ENCODE data around the gene WBP4.
A peak's percentile ranks its signal among the peaks of the same experiment; 100 is the strongest.

WBP4 gene

DNA sequence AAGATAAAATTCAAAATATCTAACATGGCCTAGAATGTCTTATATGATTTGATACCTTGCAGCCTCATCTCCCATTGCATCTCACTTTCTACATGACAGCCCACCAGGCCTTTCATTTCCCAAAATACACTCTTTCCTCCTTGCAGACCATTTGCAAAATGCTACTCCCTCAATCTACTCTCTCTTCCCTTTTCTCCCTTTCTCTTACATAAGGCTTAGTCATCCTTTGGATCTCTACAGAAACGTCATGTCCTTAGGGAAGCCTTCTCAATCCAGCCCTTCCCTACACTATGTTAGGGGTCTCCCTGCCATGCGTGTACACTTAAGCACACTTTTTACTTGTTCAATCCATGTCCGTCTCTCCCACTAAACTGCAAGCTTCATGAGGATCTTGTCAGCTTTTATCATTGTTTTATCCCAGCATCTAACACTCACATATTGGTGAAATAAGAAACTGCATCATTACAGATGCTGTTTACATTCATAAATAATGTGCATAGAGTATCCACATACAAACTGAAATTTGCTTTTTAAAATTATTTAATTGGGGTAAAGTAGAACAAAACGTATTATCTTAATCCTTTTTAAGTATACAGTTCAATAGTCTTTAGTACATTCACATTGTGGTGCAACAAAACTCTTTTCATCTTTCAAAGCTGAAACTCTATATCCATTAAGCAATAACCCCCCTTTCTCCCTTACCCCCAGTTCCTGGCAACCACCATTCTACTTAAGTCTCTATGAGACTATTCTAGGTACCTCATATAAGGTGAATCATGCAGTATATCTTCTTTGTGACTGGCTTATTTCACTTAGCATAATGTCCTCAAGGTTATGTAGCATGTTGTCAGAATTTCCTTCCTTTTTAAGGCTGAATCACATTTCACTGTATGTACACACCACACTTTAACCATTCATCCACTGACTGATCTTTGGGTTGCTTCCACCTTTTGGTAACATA, 11.5 kb upstream of the WBP4 start:
- no peak for DNase-seq

DNA sequence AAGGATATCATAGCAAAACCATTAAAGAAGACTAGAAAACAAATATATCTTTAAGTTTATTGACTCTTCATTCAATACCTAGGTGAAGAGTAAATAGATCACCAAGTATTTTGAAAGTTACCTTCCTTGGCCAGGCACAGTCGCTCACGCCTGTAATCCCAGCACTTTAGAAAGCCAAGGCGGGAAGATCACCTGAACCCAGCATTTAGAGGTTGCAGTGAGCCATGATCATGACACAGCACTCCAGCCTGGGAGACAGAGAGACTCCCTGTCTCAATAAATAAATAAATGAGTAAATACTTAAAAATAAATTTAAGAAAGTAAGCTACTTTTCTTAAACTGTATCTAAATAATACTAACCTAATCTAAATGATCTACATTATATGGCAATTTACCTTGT, 8.9 kb upstream of the WBP4 start:
- no peak for DNase-seq

DNA sequence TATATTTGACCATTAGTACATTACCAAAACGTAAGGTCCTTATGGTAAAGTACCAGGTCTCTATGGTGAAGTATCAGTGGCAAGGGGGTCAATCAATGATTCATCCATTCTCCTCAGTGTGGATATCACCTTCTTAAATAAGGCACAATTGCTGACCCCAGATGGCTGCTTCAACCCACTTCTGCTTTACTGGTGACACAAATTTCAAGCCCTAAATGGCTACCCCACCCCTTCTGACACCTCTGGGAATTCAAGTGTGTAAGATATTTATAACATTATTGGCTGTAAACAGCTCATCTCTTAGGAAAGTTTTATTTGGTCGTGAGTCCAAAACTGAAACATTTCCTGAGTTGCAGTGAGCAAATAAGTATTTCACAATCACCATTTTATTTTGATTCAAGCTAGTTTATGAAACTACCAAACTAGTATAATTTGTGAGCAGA, 7.9 kb upstream of the WBP4 start:
- DNase-seq, result no peak

DNA sequence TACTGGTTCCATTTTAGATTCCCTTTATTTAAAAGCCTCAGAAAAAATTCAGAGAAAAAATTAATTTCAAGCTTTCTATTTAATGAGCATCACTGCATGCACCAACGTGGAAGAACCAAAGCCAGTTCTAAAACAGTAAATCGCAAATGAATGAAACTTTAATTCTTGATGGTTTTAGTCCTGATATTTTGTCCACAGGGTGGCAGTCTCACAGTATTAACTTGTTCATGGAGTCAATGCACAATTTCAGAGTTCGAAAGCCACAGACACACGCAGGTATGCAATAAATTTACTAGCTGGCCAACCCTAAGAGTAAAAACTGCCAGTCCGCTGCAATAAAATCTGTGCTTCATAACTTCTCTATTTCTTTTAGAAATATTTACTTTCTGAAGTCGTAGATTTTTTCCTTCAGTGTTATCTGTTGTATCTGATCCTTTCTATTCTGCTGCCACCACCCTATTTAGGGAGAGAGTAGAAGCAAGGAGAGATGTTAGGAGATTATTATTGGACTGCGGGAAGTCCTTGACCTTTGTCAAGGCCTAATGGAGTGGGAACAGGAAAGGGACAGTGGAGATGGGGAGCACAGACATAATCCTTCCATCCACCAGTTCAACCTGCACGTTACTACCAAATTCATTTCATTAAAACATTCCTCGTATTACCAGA, 7.0 kb upstream of the WBP4 start:
- no peak for DNase-seq

DNA sequence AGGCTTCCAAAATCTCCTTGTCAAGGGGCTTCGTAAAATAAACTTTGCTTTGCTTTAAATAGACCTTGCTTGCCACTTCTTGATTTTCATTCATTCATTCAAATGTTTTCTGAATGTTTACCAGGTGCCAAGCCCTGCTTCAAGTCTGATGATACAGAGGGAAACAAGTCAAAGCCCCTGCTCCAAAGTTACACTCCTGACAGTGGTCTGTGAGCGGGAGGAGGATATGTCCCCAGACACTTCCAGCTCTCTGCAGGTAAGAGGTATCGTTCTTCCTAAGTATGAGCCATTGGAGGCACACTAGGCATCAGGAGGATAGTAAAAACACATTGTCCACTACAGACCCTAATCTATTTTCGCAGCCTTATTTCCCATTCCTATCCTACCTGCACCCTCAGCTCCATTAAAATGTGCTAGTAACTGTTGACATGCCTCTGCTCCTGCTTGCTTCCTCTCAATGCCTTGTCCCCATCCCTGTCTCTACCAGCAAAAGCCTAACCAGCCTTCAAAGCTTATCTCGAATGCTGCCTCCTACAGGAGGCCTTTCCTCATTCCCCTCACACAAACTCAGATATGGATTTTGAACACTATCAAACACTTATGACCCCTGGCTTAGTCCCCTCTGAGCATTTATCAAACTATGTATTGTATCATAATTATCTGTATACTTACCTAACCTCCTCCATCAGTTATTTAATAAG, 6.2 kb upstream of the WBP4 start:
- DNase-seq, result no peak

DNA sequence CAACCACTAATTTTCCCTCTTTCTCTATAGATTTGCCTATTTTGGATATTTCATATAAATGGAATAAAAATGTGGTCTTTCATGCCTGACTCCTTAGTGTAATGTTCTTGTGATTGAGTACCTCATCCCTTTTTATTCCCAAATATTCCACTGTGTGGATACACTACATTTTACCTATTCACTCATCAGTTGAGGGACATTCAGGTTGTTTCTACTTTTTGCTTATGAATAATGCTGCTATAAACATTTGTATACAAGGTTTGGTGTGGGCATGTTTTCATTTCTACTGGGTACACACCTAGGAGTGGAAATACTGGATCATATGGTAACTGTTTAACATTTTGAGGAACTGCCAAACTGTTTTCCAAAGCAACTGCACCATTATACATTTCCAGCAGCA, 5.1 kb upstream of the WBP4 start:
- DNase-seq, result no peak

DNA sequence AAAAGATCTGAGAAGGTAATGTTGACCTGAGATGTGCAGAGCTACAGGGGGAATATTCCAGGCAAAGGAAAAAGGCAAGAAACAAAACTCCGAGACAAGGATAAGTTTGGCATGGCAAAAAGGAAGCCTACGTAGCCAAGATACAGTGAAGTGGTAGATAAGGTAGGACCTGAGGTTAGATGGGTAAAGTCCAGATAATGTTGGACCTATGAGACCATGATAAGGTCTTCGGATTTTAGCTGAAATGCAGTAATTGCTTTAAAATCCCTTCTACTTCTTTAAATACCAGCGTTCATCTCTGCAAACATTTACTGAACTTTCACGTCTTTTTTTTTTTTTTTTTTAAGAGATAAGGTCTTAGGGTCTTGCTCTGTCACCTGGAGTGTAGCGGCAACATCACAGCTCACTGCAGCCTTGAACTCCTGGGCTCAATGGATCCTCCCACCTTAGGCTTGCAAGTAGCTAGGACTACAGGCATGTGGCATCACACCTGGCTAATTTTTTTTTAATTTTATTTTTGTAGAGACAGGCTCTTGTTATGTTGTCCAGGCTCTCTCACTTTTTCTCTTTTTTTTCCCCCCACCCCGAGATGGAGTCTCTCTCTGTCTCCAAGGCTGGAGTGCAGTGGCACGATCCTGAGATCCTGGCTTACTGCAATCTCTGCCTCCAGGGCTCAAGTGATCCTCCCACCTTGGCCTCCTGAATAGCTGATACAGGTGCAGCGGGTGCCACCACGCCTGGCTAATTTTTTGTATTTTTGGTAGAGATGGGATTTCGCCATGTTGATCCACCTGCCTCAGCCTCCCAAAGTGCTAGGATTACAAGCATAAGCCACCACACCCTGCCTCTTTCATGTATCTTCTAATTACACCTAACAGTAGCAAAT, 4.2 kb upstream of the WBP4 start:
- DNase-seq, result no peak

DNA sequence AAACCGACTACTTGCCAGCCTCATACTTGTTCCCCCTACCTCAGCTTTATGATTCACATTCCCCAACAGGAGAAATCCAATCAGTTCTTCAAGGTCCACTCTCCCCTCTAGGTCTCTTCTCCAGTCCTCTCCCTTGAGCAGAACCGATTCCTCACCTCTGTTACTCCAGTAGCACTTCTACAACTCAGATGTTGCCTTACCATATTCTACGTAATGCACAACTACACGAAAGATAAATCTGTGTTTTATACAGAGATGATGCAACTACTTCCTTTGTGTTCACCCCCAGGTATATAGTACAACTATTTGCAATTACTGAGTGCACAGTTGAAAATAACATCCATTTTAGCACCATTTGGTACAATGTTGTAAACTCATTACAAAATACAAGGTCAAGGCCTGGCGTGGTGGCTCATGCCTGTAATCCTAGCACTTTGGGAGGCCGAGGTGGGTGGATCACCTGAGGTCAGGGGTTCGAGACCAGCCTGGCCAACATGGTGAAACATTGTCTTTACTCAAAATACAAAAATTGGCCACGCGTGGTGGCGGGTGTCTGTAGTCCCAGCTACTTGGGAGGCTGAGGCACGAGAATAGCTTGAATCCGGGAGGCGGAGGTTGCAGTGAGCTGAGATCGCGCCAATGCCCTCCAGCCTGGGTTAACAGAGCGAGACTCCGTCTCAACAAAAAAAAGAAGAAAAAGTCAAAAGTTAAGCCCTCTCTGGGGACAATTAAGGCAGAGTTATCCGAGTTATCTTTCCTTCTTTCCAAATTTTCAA, 2.8 kb upstream of the WBP4 start:
- no peak for DNase-seq

DNA sequence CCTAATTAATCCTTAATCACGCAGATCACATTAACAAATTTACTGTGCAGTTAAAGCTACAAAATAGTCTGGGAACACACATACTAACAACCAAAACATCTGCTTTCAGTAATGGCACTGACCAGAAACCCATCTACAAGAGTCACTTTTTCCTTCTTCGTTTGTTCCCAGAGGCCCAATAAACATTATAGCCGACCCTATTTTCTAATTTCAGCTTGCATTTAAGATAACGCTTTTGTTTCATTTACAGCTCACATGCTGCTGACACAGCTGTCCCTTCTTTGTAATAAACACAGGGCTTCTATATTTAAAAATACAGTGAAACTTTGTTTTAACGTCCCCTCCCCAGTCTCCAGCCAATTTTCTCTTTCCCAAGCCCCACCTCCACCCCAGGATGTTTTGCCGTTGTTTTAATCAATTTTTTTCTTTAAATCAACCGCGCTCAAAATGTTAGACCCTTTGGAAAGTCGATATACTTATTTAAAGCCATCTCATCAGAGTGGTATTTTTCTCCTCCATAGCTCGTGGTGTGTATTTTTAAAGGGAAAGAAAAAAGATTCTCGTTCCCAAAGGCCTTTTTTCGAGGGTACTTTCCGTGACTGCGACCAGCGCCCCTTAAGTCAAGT, 1.7 kb upstream of the WBP4 start:
- DNase-seq, result no peak

DNA sequence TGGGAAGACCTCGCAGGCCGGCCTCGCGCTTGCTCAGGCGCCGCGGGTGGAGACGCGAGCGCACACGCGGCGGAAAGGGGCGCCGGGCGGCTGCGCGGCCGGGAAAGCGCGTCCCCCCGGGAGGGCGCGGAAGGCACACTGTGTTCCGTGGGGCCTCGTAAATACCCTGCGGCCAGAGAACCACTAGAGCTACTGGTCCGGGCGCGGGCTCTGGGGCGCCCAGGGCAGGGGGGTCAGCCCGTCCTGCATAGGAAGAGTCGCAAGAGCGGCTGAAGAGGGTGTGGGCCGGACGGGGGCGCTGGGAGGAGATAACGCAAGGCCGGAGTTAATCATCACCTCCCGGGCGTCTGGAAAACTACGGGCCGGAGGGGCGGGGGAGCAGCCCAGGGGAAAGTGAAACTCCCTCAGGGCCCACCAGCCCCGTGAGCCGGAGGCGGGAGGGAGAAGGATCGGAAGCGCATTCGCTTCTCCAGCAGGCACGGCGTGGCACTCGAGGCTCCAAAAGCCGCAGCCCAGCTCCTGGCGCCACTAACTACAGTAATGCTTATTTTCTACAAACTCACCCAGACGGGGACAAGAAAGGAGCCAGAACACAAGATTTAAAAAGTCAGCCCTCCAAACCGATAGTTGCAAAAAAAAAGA, 1.1 kb upstream of the WBP4 start:
- peak; percentile 77 for DNase-seq

DNA sequence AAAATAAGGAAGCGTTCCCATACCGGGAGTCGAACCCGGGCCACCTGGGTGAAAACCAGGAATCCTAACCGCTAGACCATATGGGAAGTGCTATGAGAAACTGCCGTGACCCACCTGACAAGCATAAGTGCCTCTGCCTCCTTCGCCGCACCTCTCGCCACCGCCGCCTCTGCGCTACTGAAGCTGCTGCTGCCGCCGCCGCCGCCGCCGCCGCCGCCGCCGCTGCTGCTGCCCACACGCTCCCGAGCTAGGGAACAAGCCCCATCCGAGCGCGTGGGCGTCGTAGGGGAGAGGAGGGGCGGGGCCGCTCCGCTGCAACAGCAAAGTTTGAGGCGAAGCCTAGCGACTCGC, 610 bp upstream of the WBP4 start:
- DNase-seq, result peak; percentile 91

DNA sequence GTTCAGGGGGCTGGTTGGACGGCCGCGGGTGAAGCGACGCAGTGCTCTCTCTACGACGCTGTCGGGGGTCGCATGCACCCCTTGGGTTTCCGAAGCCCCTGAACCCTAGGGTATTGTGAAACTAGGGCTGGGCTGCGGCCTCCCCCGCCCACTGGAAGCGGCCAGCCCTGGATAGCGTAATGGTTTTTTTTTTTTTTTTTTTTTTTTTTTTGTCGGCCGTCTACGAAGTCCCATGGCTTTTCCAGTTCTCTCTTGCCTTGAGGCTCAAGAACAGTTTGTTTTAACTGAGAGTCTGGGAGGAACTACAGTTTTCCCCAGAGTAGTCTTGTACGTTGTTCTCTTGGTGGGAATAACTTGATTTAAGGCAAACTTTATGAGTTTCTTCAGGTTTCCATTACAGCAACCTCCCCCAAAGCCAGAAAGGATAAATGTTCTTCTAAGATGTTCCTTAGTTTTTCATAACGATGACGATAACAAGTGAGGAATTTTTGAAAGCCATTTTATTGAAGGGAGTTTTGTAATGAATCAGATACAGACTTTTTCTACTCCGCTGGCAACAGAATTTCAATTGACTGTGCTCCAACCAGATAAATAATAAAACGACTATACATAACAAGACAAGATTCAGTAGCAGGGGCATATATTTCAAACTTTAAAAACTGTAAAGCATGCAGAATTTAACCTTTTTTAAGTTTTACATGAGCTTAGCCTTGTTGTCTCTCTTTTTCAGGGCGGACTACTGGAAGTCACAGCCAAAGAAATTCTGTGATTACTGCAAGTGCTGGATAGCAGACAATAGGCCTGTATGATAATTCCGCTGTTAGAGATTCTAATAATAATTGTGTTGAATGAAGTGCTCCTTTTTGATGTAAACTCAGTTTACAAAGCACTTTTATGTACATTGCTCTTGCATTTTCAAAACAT, 867 bp downstream of the WBP4 start:
- DNase-seq, result no peak

DNA sequence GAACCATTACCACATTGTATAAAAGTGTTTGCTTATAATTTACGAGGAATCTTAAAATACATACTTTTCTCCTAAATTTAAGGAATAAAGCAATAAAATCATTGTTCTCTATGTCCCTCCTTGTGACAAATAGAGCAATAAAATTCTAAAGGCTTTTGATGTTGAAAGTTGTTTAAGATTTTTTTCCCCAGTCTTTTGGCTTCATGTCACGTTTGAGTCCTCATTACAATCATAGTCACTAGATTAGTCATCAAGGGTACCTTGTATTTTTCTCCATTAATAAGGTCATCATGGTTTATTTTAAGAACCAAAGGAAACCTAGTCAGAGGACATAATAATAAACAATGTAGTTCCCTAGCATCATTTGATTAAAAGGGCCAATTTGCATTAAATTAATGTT, 3.2 kb downstream of the WBP4 start:
- DNase-seq, result no peak

DNA sequence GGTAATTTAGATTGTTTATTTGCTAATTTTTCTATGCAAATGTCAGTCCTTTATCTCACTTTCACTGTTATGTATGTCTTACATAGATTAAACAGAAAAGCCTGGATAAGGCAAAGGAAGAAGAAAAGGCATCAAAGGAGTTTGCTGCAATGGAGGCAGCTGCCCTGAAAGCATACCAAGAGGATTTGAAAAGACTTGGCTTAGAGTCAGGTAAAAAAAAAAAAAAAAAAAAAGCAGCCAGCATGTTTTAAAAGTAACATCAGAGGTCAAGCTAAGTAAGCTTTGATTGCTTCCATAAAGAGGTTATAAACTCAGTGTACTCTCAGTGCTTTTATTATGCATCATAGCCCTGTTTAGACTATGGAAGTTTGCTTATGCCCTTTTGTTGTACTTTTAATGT, 3.8 kb downstream of the WBP4 start:
- no peak for DNase-seq

DNA sequence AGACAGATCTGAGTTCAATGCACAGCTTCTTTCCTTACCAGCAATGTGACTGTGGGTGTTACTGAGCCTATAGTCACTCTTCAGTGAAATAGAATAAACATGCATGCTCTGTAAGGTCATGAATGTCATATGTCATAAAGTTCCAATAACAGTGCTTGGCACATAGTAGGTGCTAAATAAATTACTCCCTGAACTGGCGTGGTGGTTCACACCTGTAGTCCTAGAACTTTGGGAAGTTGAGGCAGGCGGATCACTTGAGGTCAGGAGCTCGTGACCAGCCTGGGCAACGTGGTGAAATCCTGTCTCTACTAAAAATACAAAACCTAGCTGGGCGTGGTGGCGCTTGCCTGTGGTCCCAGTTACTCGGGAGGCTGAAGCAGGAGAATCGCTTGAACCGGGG, 13.2 kb downstream of the WBP4 start:
- no peak for DNase-seq

DNA sequence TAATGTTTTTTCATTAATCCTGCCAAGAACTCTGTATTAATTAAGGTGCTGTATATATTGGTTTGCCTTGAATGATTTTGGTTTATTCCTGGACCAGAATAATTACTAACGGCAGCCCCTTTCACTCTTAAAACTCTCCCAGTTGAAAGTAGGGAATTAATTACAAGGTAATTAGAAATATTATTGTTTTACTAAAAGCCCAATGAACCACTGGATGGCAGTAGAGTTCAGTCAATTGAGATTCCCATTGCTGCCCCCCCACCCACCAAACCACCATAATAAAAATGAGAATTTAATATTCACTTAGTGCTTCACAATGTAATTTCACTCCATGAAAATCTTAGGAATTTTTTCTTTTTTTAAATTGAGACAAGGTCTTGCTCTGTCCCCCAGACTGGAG, 13.7 kb downstream of the WBP4 start:
- DNase-seq, result peak; percentile 19

DNA sequence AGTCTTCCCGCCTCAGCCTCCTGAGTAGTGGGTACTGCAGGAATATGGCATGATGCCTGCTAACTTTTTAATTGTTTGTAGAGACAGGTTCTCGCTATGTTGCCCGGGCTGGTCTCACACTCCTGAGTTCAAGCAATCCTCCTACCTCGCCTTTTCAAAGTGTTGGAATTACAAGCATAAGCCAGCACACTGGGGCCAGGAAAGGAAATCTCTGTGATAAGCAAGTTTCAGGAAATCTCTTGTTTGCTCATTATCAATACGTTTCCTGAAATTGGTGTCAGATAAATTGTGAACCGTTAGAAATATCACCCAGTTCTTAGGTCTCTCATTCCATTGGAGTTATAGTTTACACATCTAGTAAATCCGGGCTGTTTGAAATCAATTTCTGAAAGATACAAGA, 14.2 kb downstream of the WBP4 start:
- DNase-seq, result no peak

DNA sequence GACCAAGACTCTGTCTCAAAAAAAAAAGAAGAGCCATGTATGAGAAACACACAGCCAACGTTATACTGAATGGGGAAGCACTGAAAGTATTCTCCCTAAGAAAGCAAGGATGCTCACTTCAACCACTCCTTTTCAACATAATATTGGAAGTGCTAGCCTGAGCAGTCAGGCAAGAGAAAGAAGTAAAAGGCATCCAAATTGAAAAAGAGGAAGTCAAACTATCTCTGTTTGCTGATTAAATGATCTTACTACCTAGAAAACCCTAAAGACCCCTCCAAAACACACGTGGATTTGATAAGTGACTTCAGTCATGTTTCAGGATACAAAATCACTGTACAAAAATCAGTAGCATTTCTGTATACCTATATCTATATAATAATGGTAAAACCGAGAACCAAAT, 16.2 kb downstream of the WBP4 start:
- DNase-seq, result no peak

DNA sequence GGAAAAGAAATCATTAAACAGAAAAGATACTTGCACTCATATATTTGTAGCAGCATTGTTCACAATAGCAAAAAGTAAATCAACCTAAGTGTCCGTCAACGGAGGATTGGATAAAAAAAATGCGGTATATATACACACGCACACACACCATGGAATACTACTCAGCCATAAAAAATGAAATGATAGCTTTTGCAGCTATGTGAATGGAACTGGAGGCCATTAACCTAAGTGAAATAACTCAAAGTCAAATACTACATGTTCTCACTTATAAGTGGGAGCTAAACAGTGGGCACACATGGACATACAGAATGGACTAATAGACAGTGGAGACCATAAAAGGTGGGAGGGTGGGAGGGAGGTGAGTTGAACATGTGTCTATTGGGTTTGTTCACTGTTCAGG, 18.4 kb downstream of the WBP4 start:
- DNase-seq, result no peak

Measured in stimulated activated CD4-positive, alpha-beta T cell treated with anti-CD3 and anti-CD28 coated beads, Interleukin-4, amount 100 ng/mL, for 1 hour (primary cell).